H54 (cell line): ENCODE data around the gene SLC35F1.

Source experiments
- DNase-seq: peaks from one replicate; pipeline ENCODE4 v3.0.0; 2011; ENCODE audit warnings: low spot score, mixed read lengths; ENCODE audit not compliant: insufficient read length
- FAIRE-seq: peaks from 3 replicates; lab custom pipeline; 2011; peaks lifted over from hg19 to GRCh38; lab: Jason Lieb, UNC
- POLR2A ChIP-seq: IDR thresholded peaks from 2 replicates; pipeline ENCODE4 v1.6.1; 2011; ENCODE audit warnings: low read depth, mild to moderate bottlenecking, low read length

SLC35F1 gene

GRCh38 chr6:118333772-118334171 lies 426.7 kb downstream of the SLC35F1 start:
- DNase-seq (no peak), FAIRE-seq (no peak)
- TF ChIP-seq POLR2A: no peak

- TF ChIP-seq POLR2A: no peak
- DNase-seq (no peak), FAIRE-seq (no peak)
These were observed 427.6 kb downstream of the SLC35F1 start for GRCh38 chr6:118334634-118335033.

- FAIRE-seq (no peak), DNase-seq (no peak)
- TF ChIP-seq POLR2A: no peak
These were observed 428.3 kb downstream of the SLC35F1 start for GRCh38 chr6:118335325-118335816.

GRCh38 chr6:118344014-118344670 lies 437.1 kb downstream of the SLC35F1 start:
- no peak for FAIRE-seq
- TF ChIP-seq POLR2A: no peak
- DNase-seq: no peak

GRCh38 chr6:118350881-118351430 lies 443.9 kb downstream of the SLC35F1 start:
- no peak for TF ChIP-seq POLR2A
- no peak for FAIRE-seq
- no peak for DNase-seq

GRCh38 chr6:118353564-118353963 lies 446.5 kb downstream of the SLC35F1 start:
- TF ChIP-seq POLR2A: no peak
- no peak for DNase-seq
- FAIRE-seq: no peak

- FAIRE-seq: no peak
- TF ChIP-seq POLR2A: no peak
- DNase-seq: no peak
These were observed 447.6 kb downstream of the SLC35F1 start for GRCh38 chr6:118354641-118355040.

GRCh38 chr6:118356054-118356453 lies 449.0 kb downstream of the SLC35F1 start:
- FAIRE-seq: no peak
- TF ChIP-seq POLR2A: no peak
- DNase-seq: no peak

GRCh38 chr6:118356686-118357085 lies 449.6 kb downstream of the SLC35F1 start:
- no peak for FAIRE-seq
- TF ChIP-seq POLR2A: no peak
- DNase-seq: no peak
